K562 (cell line): ENCODE results near the gene DCT. TPM values are rescaled to one million over a fixed set of nuclear protein-coding genes. Genes with fewer than 3 reads are reported as not detected.

Experiments used
- ATAC-seq: fragments of 200-7000 bp; cut with Tn5 transposase; 3 replicates; pipeline ENCODE4 v1.9.1; 2020; ENCODE audit warnings: moderate library complexity
- BruUV-seq: library from RNA; stranded (reverse); fragments of 400-500 nt; replicated peaks from 2 replicates; lab custom pipeline; 2021; lab: Mats Ljungman, UMichigan
- CTCF ChIA-PET: fragments of 300-600 bp; formaldehyde crosslinking; extraction: SDS; loops from one replicate; lab custom pipeline; 2021; ENCODE audit warnings: low intra/inter-chr PET ratio; lab: Yijun Ruan, JAX
- POLR2A ChIA-PET: fragments of 300-600, 350-650 bp; sonication (Branson Sonifier 250); formaldehyde crosslinking; extraction: SDS; loops from one replicate; lab custom pipeline; 2021; ENCODE audit warnings: antibody characterized with exemption, inconsistent platforms; lab: Yijun Ruan, JAX
- DNase-seq, 4 experiments: peaks; one replicate each; pipeline versions ENCODE4 v3.0.0 to v3.0.0-alpha.2; 2011 to 2018; ENCODE audit warnings: low spot score in 3 of 4, mixed read lengths in 3 of 4; ENCODE audit errors: extremely low read depth in 1 of 4
- FAIRE-seq: peaks from 2 replicates; lab custom pipeline; 2011; peaks lifted over from hg19 to GRCh38; lab: Jason Lieb, UNC
- H2AFZ ChIP-seq: 2 replicates; pipeline ENCODE4 v1.6.0; 2011; ENCODE audit warnings: low read depth, low read length, control low read depth, inconsistent platforms
- H3K27ac ChIP-seq: fragments of 200-600 bp; 3 replicates; pipeline ENCODE4 v1.8.0; 2011; ENCODE audit warnings: low read depth, mild to moderate bottlenecking, control low read depth, inconsistent platforms, low read length, moderate library complexity, mixed read lengths; ENCODE audit errors: extremely low read depth
- H3K27me3 ChIP-seq, 2 experiments: fragments of 300-600 bp in 1 of 2; 2 replicates in 1 of 2; 3 replicates in 1 of 2; pipeline versions ENCODE4 v1.6.0 to v1.8.0; 2011; ENCODE audit warnings: inconsistent platforms in 2 of 2, low read length in 2 of 2, mild to moderate bottlenecking in 1 of 2, mixed read lengths in 1 of 2, moderate library complexity in 1 of 2; ENCODE audit not compliant: control insufficient read depth in 2 of 2, insufficient read depth in 2 of 2
- H3K36me3 ChIP-seq: fragments of 300-600 bp; 3 replicates; pipeline ENCODE4 v1.8.0; 2011; ENCODE audit warnings: mild to moderate bottlenecking, low read length, inconsistent platforms; ENCODE audit not compliant: control insufficient read depth, insufficient read depth
- H3K4me1 ChIP-seq, 2 experiments: fragments of 200-600 bp in 1 of 2; replicated peaks in 1 of 2; 2 replicates in 1 of 2; 3 replicates in 1 of 2; pipeline versions ENCODE4 v1.5.1 to v1.8.0; 2011; ENCODE audit warnings: inconsistent platforms in 2 of 2, low read length in 2 of 2, mild to moderate bottlenecking in 1 of 2, mixed read lengths in 1 of 2, moderate library complexity in 1 of 2; ENCODE audit not compliant: control insufficient read depth in 2 of 2, insufficient read depth in 2 of 2
- H3K4me2 ChIP-seq: 2 replicates; pipeline ENCODE4 v1.6.1; 2011; ENCODE audit warnings: low read length, control low read depth, inconsistent platforms, mixed read lengths; ENCODE audit not compliant: insufficient read depth
- H3K4me3 ChIP-seq: fragments of 200-600 bp; sonication (generic), shearing (Covaris generic); 2 replicates; pipeline ENCODE4 v1.5.1; 2016; ENCODE audit warnings: control low read depth, inconsistent platforms
- H3K79me2 ChIP-seq: fragments of 200-600 bp; 3 replicates; pipeline ENCODE4 v1.8.0; 2011; ENCODE audit warnings: low read length, inconsistent platforms; ENCODE audit not compliant: control insufficient read depth, insufficient read depth
- H3K9ac ChIP-seq, 2 experiments: 2 replicates each; pipeline versions ENCODE4 v1.6.0 to v1.6.1; 2011; ENCODE audit warnings: low read depth in 2 of 2, low read length in 2 of 2, control low read depth in 1 of 2, inconsistent platforms in 1 of 2, mild to moderate bottlenecking in 1 of 2, mixed read lengths in 1 of 2; ENCODE audit not compliant: insufficient read depth in 1 of 2
- H3K9me1 ChIP-seq: one replicate; pipeline ENCODE4 v1.6.0; 2011; ENCODE audit warnings: inconsistent platforms, mild to moderate bottlenecking, low read length, moderate library complexity; ENCODE audit not compliant: control insufficient read depth, insufficient read depth
- H3K9me3 ChIP-seq: replicated peaks from 2 replicates; pipeline ENCODE4 v1.5.1; 2011; ENCODE audit warnings: low read depth, low read length, inconsistent platforms; ENCODE audit not compliant: control insufficient read depth, insufficient read depth
- H4K20me1 ChIP-seq: replicated peaks from 2 replicates; pipeline ENCODE4 v1.6.1; 2011; ENCODE audit warnings: low read length, inconsistent platforms, mixed read lengths; ENCODE audit not compliant: control insufficient read depth, insufficient read depth
- ZNF609 ChIP-seq: sonication (generic); formaldehyde crosslinking; IDR thresholded peaks from 2 replicates; pipeline ENCODE4 v1.8.1; 2023; ENCODE audit warnings: missing genetic modification reagents, mild to moderate bottlenecking, borderline replicate concordance
- WGBS: fragments of 100-300 bp; shearing (Covaris generic); methylation state at CpG from one replicate; pipeline ENCODE4 v1.1.6; 2016; ENCODE audit warnings: low coverage, mixed read lengths; ENCODE audit not compliant: insufficient coverage; ENCODE audit errors: missing lambda C conversion rate; 5-methylcytosine and 5-hydroxymethylcytosine counted together
- in situ Hi-C: fragments of 300-500 bp; cut with MboI; formaldehyde crosslinking; loops from 4 replicates; pipeline ENCODE4 v1.15.0; 2018; ENCODE audit warnings: inconsistent platforms, mixed read lengths
- intact Hi-C: fragments of 100-400 bp; cut with micrococcal nuclease; formaldehyde crosslinking; loops from 2 replicates; pipeline ENCODE4 v1.14.2; 2022
- polyA plus RNA-seq, 8 experiments: library from polyadenylated mRNA; depleted of rRNA in 4 of 8; stranded (reverse) in 5 of 8; unstranded in 3 of 8; fragments of >200 nt; fragmentation: Nextera tagmentation in 2 of 8; fragmentation: Illumina TruSeq in 1 of 8; extraction: Ambion mirVana in 2 of 8; extraction: Trizol in 1 of 8; gene quantifications; 2 replicates each; pipeline versions ENCODE4 v1.2.1 to v1.2.3, GENCODE V29; 2011 to 2014; ENCODE audit warnings: inconsistent platforms in 1 of 8, missing spikeins in 1 of 8
- total RNA-seq, 7 experiments: library from RNA; depleted of rRNA in 6 of 7; stranded (reverse); fragments of >200 nt in 6 of 7; fragmentation: Illumina TruSeq in 2 of 7; extraction: Trizol in 2 of 7; gene quantifications; 2 replicates each; pipeline versions ENCODE4 v1.2.1 to v1.2.3, GENCODE V29; 2011 to 2021; ENCODE audit warnings: low replicate concordance in 1 of 7

The DCT gene
- total and polyA plus RNA-seq, 9 of the 15 experiments (the other 6 are each of a cell fraction or from before 2014, with no cell fraction given), result 0.11 to 0.83 (median 0.57) TPM

GRCh38 chr13:94483970-94484369, 4.5 kb upstream of the DCT start:
- Histone ChIP-seq H3K27me3 (peaks cover 0 to under 1% of the 10 kb centered on the region in 2 experiments; a peak in 2 of 5 replicates), H3K4me3 (no peak overlapping the region), H3K9me1 (no peaks in the 10 kb centered on the region), H2AFZ (no peak overlapping the region), H3K9ac (no peak overlapping the region), H4K20me1 (no peaks in the 10 kb centered on the region), H3K79me2 (no peaks in the 10 kb centered on the region), H3K4me1 (no peaks in the 10 kb centered on the region), H3K9me3 (no peaks in the 10 kb centered on the region), H3K36me3 (no peaks in the 10 kb centered on the region), H3K27ac (no peak overlapping the region), H3K4me2 (no peak overlapping the region)
- TF ChIP-seq ZNF609 (CRISPR knock-in tag), result no peak
- DNase-seq (no peak), ATAC-seq (no peak), FAIRE-seq (no peak)
- ChIA-PET POLR2A (interaction anchor here (0.7 kb wide), 1 partner anchor 75 kb away, joined by 3 read pairs; no protein-coding TSS in a partner anchor), CTCF (no interaction called here)
- in situ Hi-C loops (no loop called here), intact Hi-C loops (no loop called here)
- WGBS, result 6% methylated on average over 3 of the region's 5 CpGs
- no TSS peak for BruUV-seq
